CD4-positive, alpha-beta T cell (primary cell): Measurements from ENCODE around the gene RMDN2. TPM values are rescaled to one million over a fixed set of nuclear protein-coding genes. Genes with fewer than 3 reads are reported as not detected.

ENCODE experiments used
- ATAC-seq: fragments of 200-7000 bp; cut with Tn5 transposase; one replicate; pipeline ENCODE4 v1.10.0; 2022; ENCODE audit warnings: mild to moderate bottlenecking; ENCODE audit not compliant: poor library complexity
- CTCF ChIA-PET: fragments of 350-600 bp; sonication (Branson Sonifier 250); formaldehyde crosslinking; loops from one replicate; lab custom pipeline; 2021; ENCODE audit warnings: antibody characterized with exemption, inconsistent platforms; lab: Charles Lee
- POLR2A ChIA-PET: fragments of 350-600 bp; sonication (Branson Sonifier 250); formaldehyde crosslinking; loops from one replicate; lab custom pipeline; 2021; ENCODE audit warnings: antibody characterized with exemption, inconsistent platforms; lab: Charles Lee
- DNase-seq, 14 experiments: peaks; one replicate each; pipeline ENCODE4 v3.0.0-alpha.2; 2013 to 2020; ENCODE audit warnings: mixed read lengths in 2 of 14
- H3K27ac ChIP-seq, 2 donors: one replicate each; pipeline versions ENCODE4 v1.5.1 to v1.7.0; 2013; ENCODE audit warnings: low read length in 2 of 2, low read depth in 1 of 2, mild to moderate bottlenecking in 1 of 2
- H3K27me3 ChIP-seq, 2 experiments: 1 replicate in 1 of 2; 2 replicates in 1 of 2; pipeline versions ENCODE4 v1.6.1 to v1.7.0; 2013; ENCODE audit warnings: low read length in 2 of 2, control low read depth in 1 of 2, mild to moderate bottlenecking in 1 of 2, moderate library complexity in 1 of 2; ENCODE audit not compliant: insufficient read depth in 2 of 2, control insufficient read depth in 1 of 2
- H3K36me3 ChIP-seq: one replicate; pipeline ENCODE4 v1.6.1; 2013; ENCODE audit warnings: low read length, control low read depth; ENCODE audit not compliant: insufficient read depth
- H3K4me1 ChIP-seq: one replicate; pipeline ENCODE4 v1.6.1; 2013; ENCODE audit warnings: low read length, control low read depth; ENCODE audit not compliant: insufficient read depth
- H3K4me3 ChIP-seq: one replicate; pipeline ENCODE4 v1.5.1; 2013; ENCODE audit warnings: mild to moderate bottlenecking, low read length, moderate library complexity
- H3K9me3 ChIP-seq, 2 experiments: 1 replicate in 1 of 2; 2 replicates in 1 of 2; pipeline versions ENCODE4 v1.6.1 to v1.7.0; 2013; ENCODE audit warnings: low read length in 2 of 2, mild to moderate bottlenecking in 2 of 2, control low read depth in 1 of 2, moderate library complexity in 1 of 2; ENCODE audit not compliant: control insufficient read depth in 1 of 2, insufficient read depth in 1 of 2
- H3K27ac Mint-ChIP-seq: one replicate; pipeline ENCODE4 v1.8.0; 2020; ENCODE audit warnings: mixed read lengths
- H3K27me3 Mint-ChIP-seq: one replicate; pipeline ENCODE4 v1.8.0; 2021; ENCODE audit warnings: mixed read lengths
- H3K36me3 Mint-ChIP-seq: one replicate; pipeline ENCODE4 v1.8.0; 2021; ENCODE audit warnings: low read depth, mixed read lengths
- H3K4me1 Mint-ChIP-seq: one replicate; pipeline ENCODE4 v1.8.0; 2021; ENCODE audit warnings: low read depth, mixed read lengths
- H3K4me3 Mint-ChIP-seq: one replicate; pipeline ENCODE4 v1.8.0; 2020; ENCODE audit warnings: mild to moderate bottlenecking, mixed read lengths
- H3K9me3 Mint-ChIP-seq: one replicate; pipeline ENCODE4 v1.8.0; 2020; ENCODE audit warnings: mixed read lengths
- CTCF ChIP-seq: fragments of 200-600 bp; IDR thresholded peaks from one replicate; pipeline ENCODE4 v1.8.0; 2022; ENCODE audit warnings: antibody characterized with exemption, mild to moderate bottlenecking
- intact Hi-C, 2 experiments: fragments of 100-400 bp; cut with DNase I in 1 of 2; cut with micrococcal nuclease in 1 of 2; formaldehyde crosslinking; loops; one replicate each; pipeline versions ENCODE4 v1.15.1 to v1.9.0; 2023 to 2025; cut with DNase I, micrococcal nuclease
- total RNA-seq, 174 experiments: library from RNA in 2 of 174; stranded (reverse) in 2 of 174; gene quantifications; one replicate each; pipeline ENCODE4 v1.2.3 and lab custom pipeline; 2021 to 2026

The RMDN2 gene
- total RNA-seq, 2 experiments from 2014 or later: 2.4 to 3.3 TPM

GRCh38 chr2:37904993-37905392, 20.1 kb upstream of the RMDN2 start:
- H3K9me3 Mint-ChIP-seq: peaks cover 2% of the 10 kb centered on the region
- DNase-seq (no peak), ATAC-seq (no peak)
- ChIA-PET POLR2A (no interaction called here), CTCF (no interaction called here)
- Histone ChIP-seq H3K4me1 (no peaks in the 10 kb centered on the region), H3K9me3 (peaks cover 0 to 8% of the 10 kb centered on the region in 2 experiments), H3K27ac (no peak overlapping the region), H3K4me3 (no peak overlapping the region), H3K36me3 (no peaks in the 10 kb centered on the region), H3K27me3 (no peaks in the 10 kb centered on the region)
- intact Hi-C loops: no loop called here
- H3K27ac Mint-ChIP-seq: no peak overlapping the region
- no peak for TF ChIP-seq CTCF
- no peak overlapping the region for H3K4me3 Mint-ChIP-seq
- H3K36me3 Mint-ChIP-seq: no peaks in the 10 kb centered on the region
- H3K27me3 Mint-ChIP-seq: no peaks in the 10 kb centered on the region
- H3K4me1 Mint-ChIP-seq: no peaks in the 10 kb centered on the region

DNA sequence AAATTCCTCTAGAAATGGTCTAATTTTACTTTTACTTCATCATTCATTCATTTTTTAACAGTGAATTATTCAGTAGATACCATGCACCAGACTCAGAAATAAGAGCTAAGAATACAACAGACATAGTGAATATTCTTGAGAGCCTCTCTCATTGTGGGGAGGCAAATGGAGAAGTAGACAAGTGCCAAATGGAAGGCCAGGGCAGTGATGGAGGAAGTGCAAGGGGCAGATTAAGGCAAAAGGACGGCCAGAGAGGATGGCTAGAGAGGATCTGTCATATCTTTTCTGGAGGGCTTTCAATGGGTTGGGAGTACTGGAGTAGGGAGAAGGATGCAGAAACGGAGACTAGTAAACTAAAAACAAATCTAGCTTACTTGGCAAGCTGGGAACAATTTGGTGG, 19.0 kb upstream of the RMDN2 start:
- ATAC-seq (no peak), DNase-seq (no peak)
- H3K4me3 Mint-ChIP-seq: no peak overlapping the region
- Histone ChIP-seq H3K27ac (no peak overlapping the region), H3K4me1 (no peaks in the 10 kb centered on the region), H3K9me3 (no peaks in the 10 kb centered on the region), H3K36me3 (no peaks in the 10 kb centered on the region), H3K27me3 (no peaks in the 10 kb centered on the region), H3K4me3 (no peak overlapping the region)
- intact Hi-C loops: no loop called here
- H3K9me3 Mint-ChIP-seq: peaks cover 2% of the 10 kb centered on the region
- ChIA-PET POLR2A (no interaction called here), CTCF (no interaction called here)
- no peaks in the 10 kb centered on the region for H3K36me3 Mint-ChIP-seq
- no peak overlapping the region for H3K27ac Mint-ChIP-seq
- TF ChIP-seq CTCF: no peak
- no peaks in the 10 kb centered on the region for H3K4me1 Mint-ChIP-seq
- peaks cover 2% of the 10 kb centered on the region for H3K27me3 Mint-ChIP-seq

DNA sequence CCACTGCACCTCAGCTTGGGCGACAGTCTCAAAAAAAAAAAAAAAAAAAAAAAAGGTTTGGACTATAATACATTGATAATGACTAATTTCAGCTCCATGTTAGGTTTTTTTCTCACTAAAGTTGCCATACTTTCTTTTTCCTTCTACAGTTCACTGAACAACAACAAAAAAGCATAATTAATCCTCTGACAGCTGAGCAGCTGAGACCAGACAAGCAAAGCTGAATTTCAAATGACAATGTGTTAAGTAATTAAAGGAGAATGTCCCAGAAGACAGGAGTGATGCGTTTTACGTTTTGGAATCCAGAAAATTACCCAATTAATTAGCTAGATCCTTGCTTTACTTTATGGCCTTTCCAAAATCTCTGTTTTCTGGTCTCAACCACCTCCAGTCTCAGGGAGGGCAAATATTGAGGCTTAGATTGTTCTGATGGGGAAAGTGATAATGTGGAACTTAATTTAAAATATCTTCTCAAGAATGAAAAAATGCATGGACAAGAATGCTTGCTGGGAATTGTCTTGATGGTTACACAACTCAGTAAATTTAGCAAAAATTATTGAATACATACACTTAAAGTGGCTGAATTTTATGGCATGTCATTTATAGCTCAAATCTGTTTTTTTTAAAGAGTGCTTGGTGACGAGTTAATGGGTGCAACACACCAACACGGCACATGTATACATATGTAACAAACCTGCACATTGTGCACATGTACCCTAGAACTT, 17.4 kb upstream of the RMDN2 start:
- ChIA-PET CTCF (no interaction called here), POLR2A (no interaction called here)
- Mint-ChIP-seq H3K36me3 (no peaks in the 10 kb centered on the region), H3K4me3 (no peak overlapping the region), H3K27me3 (peaks cover 5% of the 10 kb centered on the region), H3K27ac (no peak overlapping the region), H3K9me3 (no peaks in the 10 kb centered on the region), H3K4me1 (no peaks in the 10 kb centered on the region)
- ATAC-seq (no peak), DNase-seq (no peak)
- no peak for TF ChIP-seq CTCF
- Histone ChIP-seq H3K4me1 (no peaks in the 10 kb centered on the region), H3K36me3 (no peaks in the 10 kb centered on the region), H3K27me3 (no peaks in the 10 kb centered on the region), H3K4me3 (no peak overlapping the region), H3K9me3 (no peaks in the 10 kb centered on the region), H3K27ac (no peak overlapping the region)
- intact Hi-C loops: no loop called here
